Esophagus squamous epithelium (tissue), 5 donors: ENCODE results near the gene KCNQ1. TPM values are rescaled to one million over a fixed set of nuclear protein-coding genes. Genes with fewer than 3 reads are reported as not detected.

Experiments
- DNase-seq: peaks from one replicate; lab custom pipeline; 2025; lab: John Stamatoyannopoulos, UW
- H3K27ac ChIP-seq, 4 donors: fragments of 200-600 bp; sonication (generic); one replicate each; pipeline ENCODE4 v1.5.1; 2016 to 2019; ENCODE audit warnings: mild to moderate bottlenecking in 1 of 4
- H3K27me3 ChIP-seq, 4 donors: fragments of 200-600 bp; sonication (generic); 1 replicate in 3 of 4; 2 replicates in 1 of 4; pipeline versions ENCODE4 v1.5.1 to v1.6.0; 2017 to 2021; ENCODE audit warnings: antibody characterized with exemption in 1 of 4
- H3K36me3 ChIP-seq, 3 donors: fragments of 200-600 bp; sonication (generic); one replicate each; pipeline ENCODE4 v1.5.1; 2016 to 2019
- H3K4me1 ChIP-seq, 3 donors: fragments of 200-600 bp; sonication (generic); one replicate each; pipeline ENCODE4 v1.5.1; 2017 to 2019
- H3K4me3 ChIP-seq, 4 donors: fragments of 200-600 bp; sonication (generic); 1 replicate in 3 of 4; 2 replicates in 1 of 4; pipeline ENCODE4 v1.5.1; 2016 to 2019; ENCODE audit warnings: mild to moderate bottlenecking in 2 of 4, moderate library complexity in 1 of 4
- H3K9me3 ChIP-seq, 3 donors: fragments of 200-600 bp; sonication (generic); one replicate each; pipeline ENCODE4 v1.5.1; 2016 to 2019
- CTCF ChIP-seq, 6 experiments: fragments of 450-650 bp in 4 of 6; fragments of 200-600 bp in 2 of 6; sonication (generic) in 2 of 6; IDR thresholded peaks; one replicate each; pipeline ENCODE4 v1.5.1; 2016 to 2019; ENCODE audit warnings: antibody characterized with exemption in 6 of 6, mild to moderate bottlenecking in 4 of 6, moderate library complexity in 4 of 6
- POLR2A ChIP-seq, 4 donors: fragments of 450-650 bp; IDR thresholded peaks; one replicate each; pipeline ENCODE4 v1.6.1; 2017; ENCODE audit warnings: antibody characterized with exemption in 4 of 4, mild to moderate bottlenecking in 4 of 4, moderate library complexity in 3 of 4
- WGBS, 2 donors: methylation state at CpG; one replicate each; pipeline ENCODE4 v1.1.5; 2018; 5-methylcytosine and 5-hydroxymethylcytosine counted together
- intact Hi-C: fragments of 100-400 bp; cut with DNase I; formaldehyde crosslinking; loops from one replicate; pipeline ENCODE4 v1.15.0; 2022
- total RNA-seq, 4 donors: library from RNA; depleted of rRNA; stranded (reverse); fragments of >200 nt; gene quantifications; one replicate each; pipeline ENCODE4 v1.1.0, GENCODE V29; 2016
- donor health status: DM: yes; HTN: yes; CAD: no.

KCNQ1 gene
- total RNA-seq, 4 donors from 2014 or later: 0.61 to 3.1 (median 0.72) TPM

GRCh38 chr11:2670541-2671100 lies 225.8 kb downstream of the KCNQ1 start:
- no peak overlapping the region for H3K4me3 ChIP-seq
- TF ChIP-seq POLR2A (IDR thresholded peaks at IDR 0.05): no peak
- no peak for TF ChIP-seq CTCF (IDR thresholded peaks at IDR 0.05)
- no peak for DNase-seq
- peaks cover 0 to 6% (median 0%) of the 10 kb centered on the region in 3 donors for H3K36me3 ChIP-seq
- intact Hi-C loops: no loop called here
- no peaks in the 10 kb centered on the region for H3K27me3 ChIP-seq
- H3K4me1 ChIP-seq: peaks cover 0 to 8% (median 0%) of the 10 kb centered on the region in 3 donors
- no peaks in the 10 kb centered on the region for H3K9me3 ChIP-seq
- H3K27ac ChIP-seq: no peak overlapping the region
- 0 to 67% methylated on average over 1 of the region's 1 CpG for WGBS, 2 donors

- Histone ChIP-seq H3K27ac (no peak overlapping the region), H3K4me3 (no peak overlapping the region), H3K9me3 (no peaks in the 10 kb centered on the region), H3K27me3 (no peaks in the 10 kb centered on the region), H3K36me3 (peaks cover 0 to 6% (median 0%) of the 10 kb centered on the region in 3 donors), H3K4me1 (peaks cover 0 to 8% (median 0%) of the 10 kb centered on the region in 3 donors)
- intact Hi-C loops: no loop called here
- DNase-seq: no peak
- no peak for TF ChIP-seq POLR2A (IDR thresholded peaks at IDR 0.05)
- no peak for TF ChIP-seq CTCF (IDR thresholded peaks at IDR 0.05)
- 81 to 83% methylated on average over 3 of the region's 3 CpGs for WGBS, 2 donors
Observed at GRCh38 chr11:2671748-2672147, 226.9 kb downstream of the KCNQ1 start.

GRCh38 chr11:2672553-2673249 lies 227.9 kb downstream of the KCNQ1 start:
- Histone ChIP-seq H3K4me3 (no peak overlapping the region), H3K27me3 (no peaks in the 10 kb centered on the region), H3K36me3 (peaks cover 0 to 6% (median 0%) of the 10 kb centered on the region in 3 donors), H3K9me3 (no peaks in the 10 kb centered on the region), H3K27ac (no peak overlapping the region), H3K4me1 (peaks cover 0 to 8% (median 0%) of the 10 kb centered on the region in 3 donors)
- intact Hi-C loops: no loop called here
- TF ChIP-seq POLR2A (IDR thresholded peaks at IDR 0.05): no peak
- no peak for TF ChIP-seq CTCF (IDR thresholded peaks at IDR 0.05)
- DNase-seq: no peak
- WGBS, 2 donors: 88 to 96% methylated on average over 1 to 4 of the region's 4 CpGs

GRCh38 chr11:2673250-2673610 lies 228.4 kb downstream of the KCNQ1 start:
- H3K4me1 ChIP-seq: peaks cover 0 to 8% (median 0%) of the 10 kb centered on the region in 3 donors
- intact Hi-C loops: no loop called here
- H3K4me3 ChIP-seq: no peak overlapping the region
- H3K27ac ChIP-seq: no peak overlapping the region
- no peaks in the 10 kb centered on the region for H3K9me3 ChIP-seq
- TF ChIP-seq CTCF (IDR thresholded peaks at IDR 0.05) (no peak), POLR2A (IDR thresholded peaks at IDR 0.05) (no peak)
- WGBS, 2 donors: 63 to 90% methylated on average over 1 to 2 of the region's 2 CpGs
- DNase-seq: no peak
- peaks cover 0 to 6% (median 0%) of the 10 kb centered on the region in 3 donors for H3K36me3 ChIP-seq
- H3K27me3 ChIP-seq: no peaks in the 10 kb centered on the region

GRCh38 chr11:2673871-2674471 lies 229.2 kb downstream of the KCNQ1 start:
- DNase-seq: no peak
- no peak for TF ChIP-seq POLR2A (IDR thresholded peaks at IDR 0.05)
- TF ChIP-seq CTCF (IDR thresholded peaks at IDR 0.05): no peak
- H3K27ac ChIP-seq: peak overlapping the region in 1 of 4 donors; percentile 3
- no peak overlapping the region for H3K4me3 ChIP-seq
- H3K36me3 ChIP-seq: peaks cover 0 to 2% (median 0%) of the 10 kb centered on the region in 3 donors
- intact Hi-C loops: no loop called here
- no peaks in the 10 kb centered on the region for H3K9me3 ChIP-seq
- 43 to 57% methylated on average over 2 to 3 of the region's 16 CpGs for WGBS, 2 donors
- peaks cover 0 to 8% (median 0%) of the 10 kb centered on the region in 3 donors for H3K4me1 ChIP-seq
- no peaks in the 10 kb centered on the region for H3K27me3 ChIP-seq
